ENCODE results near the gene KIF22. TPM values are rescaled to one million over a fixed set of nuclear protein-coding genes. Genes with fewer than 3 reads are reported as not detected.
"Not testable (repeated sequence)": the region's sequence is repeated elsewhere in the genome, so short reads cannot be mapped to it uniquely, and the experiment has no call there.

The KIF22 gene
- total RNA-seq, 4 donors from 2014 or later: 37.6 to 159 (median 59.5) TPM

- Histone ChIP-seq H3K36me3 (no peaks in the 10 kb centered on the region), H3K27ac (peak overlapping the region; percentile 66 to 81 (median 74)), H3K27me3 (no peaks in the 10 kb centered on the region), H3K9me3 (no peaks in the 10 kb centered on the region), H3K4me3 (peak overlapping the region in 2 of 4 donors; percentile 26 to 52), H3K4me1 (peaks cover 6 to 78% (median 47%) of the 10 kb centered on the region in 4 donors)
- TF ChIP-seq, protein P1, sequence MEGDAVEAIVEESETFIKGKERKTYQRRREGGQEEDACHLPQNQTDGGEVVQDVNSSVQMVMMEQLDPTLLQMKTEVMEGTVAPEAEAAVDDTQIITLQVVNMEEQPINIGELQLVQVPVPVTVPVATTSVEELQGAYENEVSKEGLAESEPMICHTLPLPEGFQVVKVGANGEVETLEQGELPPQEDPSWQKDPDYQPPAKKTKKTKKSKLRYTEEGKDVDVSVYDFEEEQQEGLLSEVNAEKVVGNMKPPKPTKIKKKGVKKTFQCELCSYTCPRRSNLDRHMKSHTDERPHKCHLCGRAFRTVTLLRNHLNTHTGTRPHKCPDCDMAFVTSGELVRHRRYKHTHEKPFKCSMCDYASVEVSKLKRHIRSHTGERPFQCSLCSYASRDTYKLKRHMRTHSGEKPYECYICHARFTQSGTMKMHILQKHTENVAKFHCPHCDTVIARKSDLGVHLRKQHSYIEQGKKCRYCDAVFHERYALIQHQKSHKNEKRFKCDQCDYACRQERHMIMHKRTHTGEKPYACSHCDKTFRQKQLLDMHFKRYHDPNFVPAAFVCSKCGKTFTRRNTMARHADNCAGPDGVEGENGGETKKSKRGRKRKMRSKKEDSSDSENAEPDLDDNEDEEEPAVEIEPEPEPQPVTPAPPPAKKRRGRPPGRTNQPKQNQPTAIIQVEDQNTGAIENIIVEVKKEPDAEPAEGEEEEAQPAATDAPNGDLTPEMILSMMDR (IDR thresholded peaks at IDR 0.05): no peak
- no peak for TF ChIP-seq EP300 (IDR thresholded peaks at IDR 0.05; ENCODE audit: low read depth)
- TF ChIP-seq POLR2A (IDR thresholded peaks at IDR 0.05): no peak
- no peak for TF ChIP-seq POLR2AphosphoS5 (IDR thresholded peaks at IDR 0.05)
- 73 to 88% methylated on average over 2 to 19 of the region's 20 CpGs for WGBS, 2 donors (ENCODE audit: low coverage in 1 of 2)
- in situ Hi-C loops (cut with MboI; ENCODE audit: low pct_ligation_motif_present in 1 of 4, low pct_unique_long_range_greater_than_20kb in 1 of 4, low sequenced_read_pairs in 3 of 4) (no loop called here), intact Hi-C loops (cut with DNase I; ENCODE audit: low total_unique reads) (no loop called here)
- no peak for DNase-seq
Observed at GRCh38 chr16:29744541-29745101, 45.9 kb upstream of the KIF22 start.

GRCh38 chr16:29745121-29745852, 45.3 kb upstream of the KIF22 start:
- Histone ChIP-seq H3K27me3 (no peaks in the 10 kb centered on the region), H3K27ac (peak overlapping the region; percentile 66 to 81 (median 74)), H3K36me3 (no peaks in the 10 kb centered on the region), H3K9me3 (no peaks in the 10 kb centered on the region), H3K4me3 (peak overlapping the region in 3 of 4 donors; percentile 19 to 52 (median 26)), H3K4me1 (peaks cover 6 to 73% (median 43%) of the 10 kb centered on the region in 4 donors)
- DNase-seq: peak; percentile 31
- intact Hi-C loops (cut with DNase I; ENCODE audit: low total_unique reads) (no loop called here), in situ Hi-C loops (cut with MboI; ENCODE audit: low pct_ligation_motif_present in 1 of 4, low pct_unique_long_range_greater_than_20kb in 1 of 4, low sequenced_read_pairs in 3 of 4) (no loop called here)
- TF ChIP-seq POLR2AphosphoS5 (IDR thresholded peaks at IDR 0.05): no peak
- TF ChIP-seq, protein P1 (IDR thresholded peaks at IDR 0.05): no peak
- no peak for TF ChIP-seq EP300 (IDR thresholded peaks at IDR 0.05; ENCODE audit: low read depth)
- TF ChIP-seq POLR2A (IDR thresholded peaks at IDR 0.05): no peak
- WGBS, 2 donors (ENCODE audit: low coverage in 1 of 2): 73% methylated on average over 16 of the region's 16 CpGs; no CpG with 5 or more reads in 1 of the 2 donors

DNA sequence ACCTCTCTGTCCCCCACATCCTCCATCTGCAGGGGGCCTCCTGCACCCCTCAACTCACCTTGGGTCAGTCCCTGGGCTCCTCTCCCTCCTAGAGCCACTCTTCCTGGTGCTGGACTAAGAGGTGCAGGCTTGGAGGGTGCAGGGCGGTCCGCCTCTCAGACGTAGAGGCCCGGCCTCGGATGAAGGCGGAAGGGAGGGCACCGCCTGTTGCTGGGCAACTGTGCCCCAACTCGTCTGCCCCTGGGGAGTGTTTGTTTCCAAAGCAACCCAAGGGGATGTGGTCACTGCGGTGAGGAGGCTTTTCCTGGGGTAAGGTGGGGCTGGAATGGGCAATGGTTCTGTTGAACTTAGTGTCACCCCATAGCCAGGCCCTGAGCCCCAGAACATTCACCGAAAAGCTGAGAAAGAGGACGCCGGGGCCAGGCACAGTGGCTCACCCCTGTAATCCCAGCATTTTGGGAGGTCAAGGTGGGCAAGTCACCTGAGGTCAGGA, 44.7 kb upstream of the KIF22 start, which contains the start of gene C16orf54:
Gene C16orf54 (minus strand): TSS at position 138 of the 493 bp plus-strand sequence. CDS start 1,039 bp downstream, outside the sequence.
- in situ Hi-C loops (cut with MboI; ENCODE audit: low pct_ligation_motif_present in 1 of 4, low pct_unique_long_range_greater_than_20kb in 1 of 4, low sequenced_read_pairs in 3 of 4): no loop called here
- intact Hi-C loops (cut with DNase I; ENCODE audit: low total_unique reads): no loop called here
- TF ChIP-seq POLR2A (IDR thresholded peaks at IDR 0.05): no peak
- peak in 2 of 3 donors; percentile 18 to 39 for TF ChIP-seq POLR2AphosphoS5 (IDR thresholded peaks at IDR 0.05)
- Histone ChIP-seq H3K36me3 (no peaks in the 10 kb centered on the region), H3K27ac (peak within 1 kb of the TSS; percentile 66 to 81 (median 74)), H3K4me3 (peak within 1 kb of the TSS in 3 of 4 donors; percentile 19 to 52 (median 26)), H3K9me3 (no peaks in the 10 kb centered on the region), H3K4me1 (peaks cover 6 to 66% (median 42%) of the 10 kb centered on the region in 4 donors), H3K27me3 (no peaks in the 10 kb centered on the region)
- WGBS, 2 donors (ENCODE audit: low coverage in 1 of 2): 70% methylated on average over 12 of the region's 12 CpGs; no CpG with 5 or more reads in 1 of the 2 donors
- DNase-seq: peak; percentile 87

GRCh38 chr16:29746518-29746917, 44.0 kb upstream of the KIF22 start:
- DNase-seq; intact Hi-C loops (cut with DNase I; ENCODE audit: low total_unique reads); in situ Hi-C loops (cut with MboI; ENCODE audit: low pct_ligation_motif_present in 1 of 4, low pct_unique_long_range_greater_than_20kb in 1 of 4, low sequenced_read_pairs in 3 of 4); H3K27me3 ChIP-seq; H3K36me3 ChIP-seq; H3K9me3 ChIP-seq: not testable (repeated sequence)
- H3K4me3 ChIP-seq: peak overlapping the region in 1 of 4 donors; percentile 52
- peak overlapping the region; percentile 66 to 81 (median 74) for H3K27ac ChIP-seq
- peaks cover 6 to 60% (median 36%) of the 10 kb centered on the region in 4 donors for H3K4me1 ChIP-seq
- 60 to 80% methylated on average over 3 to 4 of the region's 4 CpGs for WGBS, 2 donors (ENCODE audit: low coverage in 1 of 2)
